Trophoblast cell (in vitro differentiated cells and primary cell): ENCODE measurements around the gene TRIM9. TPM values are rescaled to one million over a fixed set of nuclear protein-coding genes. Genes with fewer than 3 reads are reported as not detected.

Experiments used
- DNase-seq, 2 donors: peaks; one replicate each; pipeline ENCODE4 v3.0.0-alpha.2; 2016
- H2AFZ ChIP-seq: 2 replicates; pipeline ENCODE4 v1.6.1; 2013; ENCODE audit warnings: low read length, moderate library complexity, mild to moderate bottlenecking; ENCODE audit not compliant: insufficient read depth, poor library complexity
- H2AK5ac ChIP-seq: 2 replicates; pipeline ENCODE4 v1.6.1; 2013; ENCODE audit warnings: mild to moderate bottlenecking, low read length
- H2BK120ac ChIP-seq: 2 replicates; pipeline ENCODE4 v1.6.1; 2013; ENCODE audit warnings: low read length, mild to moderate bottlenecking, moderate library complexity; ENCODE audit not compliant: insufficient read depth, poor library complexity
- H2BK12ac ChIP-seq: 2 replicates; pipeline ENCODE4 v1.6.1; 2013; ENCODE audit warnings: mild to moderate bottlenecking, low read length, moderate library complexity
- H2BK5ac ChIP-seq: 2 replicates; pipeline ENCODE4 v1.6.1; 2013; ENCODE audit warnings: low read length, low read depth, moderate library complexity, mild to moderate bottlenecking; ENCODE audit not compliant: poor library complexity
- H3K14ac ChIP-seq: 2 replicates; pipeline ENCODE4 v1.6.1; 2013; ENCODE audit warnings: mild to moderate bottlenecking, low read length
- H3K18ac ChIP-seq: 2 replicates; pipeline ENCODE4 v1.6.1; 2013; ENCODE audit warnings: mild to moderate bottlenecking, low read length
- H3K23ac ChIP-seq: 2 replicates; pipeline ENCODE4 v1.6.1; 2013; ENCODE audit warnings: low read length
- H3K27ac ChIP-seq: 2 replicates; pipeline ENCODE4 v1.5.1; 2013; ENCODE audit warnings: low read depth, mild to moderate bottlenecking, inconsistent platforms, low read length, moderate library complexity
- H3K27me3 ChIP-seq: 2 replicates; pipeline ENCODE4 v1.6.1; 2013; ENCODE audit warnings: inconsistent platforms, mild to moderate bottlenecking, low read length, moderate library complexity; ENCODE audit not compliant: insufficient read depth
- H3K36me3 ChIP-seq, 2 experiments: 1 replicate in 1 of 2; 2 replicates in 1 of 2; pipeline ENCODE4 v1.6.1; 2013; ENCODE audit warnings: low read length in 2 of 2, mild to moderate bottlenecking in 2 of 2, moderate library complexity in 1 of 2; ENCODE audit not compliant: insufficient read depth in 2 of 2, control insufficient read depth in 1 of 2
- H3K4ac ChIP-seq: 2 replicates; pipeline ENCODE4 v1.6.1; 2013; ENCODE audit warnings: low read depth, mild to moderate bottlenecking, low read length, moderate library complexity
- H3K4me1 ChIP-seq, 2 experiments: 1 replicate in 1 of 2; 2 replicates in 1 of 2; pipeline ENCODE4 v1.6.1; 2013; ENCODE audit warnings: low read length in 2 of 2, mild to moderate bottlenecking in 2 of 2, moderate library complexity in 1 of 2; ENCODE audit not compliant: insufficient read depth in 2 of 2, control insufficient read depth in 1 of 2
- H3K4me2 ChIP-seq: 2 replicates; pipeline ENCODE4 v1.6.1; 2013; ENCODE audit warnings: inconsistent platforms, mild to moderate bottlenecking, low read length, moderate library complexity
- H3K4me3 ChIP-seq: 2 replicates; pipeline ENCODE4 v1.5.1; 2013; ENCODE audit warnings: mild to moderate bottlenecking, low read depth, low read length, inconsistent platforms
- H3K79me1 ChIP-seq: one replicate; pipeline ENCODE4 v1.6.1; 2013; ENCODE audit warnings: low read length
- H3K79me2 ChIP-seq: 2 replicates; pipeline ENCODE4 v1.6.1; 2013; ENCODE audit warnings: low read length, mild to moderate bottlenecking; ENCODE audit not compliant: control insufficient read depth, insufficient read depth, poor library complexity
- H3K9ac ChIP-seq: 2 replicates; pipeline ENCODE4 v1.6.1; 2013; ENCODE audit warnings: mild to moderate bottlenecking, low read length
- H3K9me3 ChIP-seq: 2 replicates; pipeline ENCODE4 v1.6.1; 2013; ENCODE audit warnings: low read depth, mild to moderate bottlenecking, control low read depth, inconsistent platforms, low read length; ENCODE audit not compliant: insufficient read depth
- H4K12ac ChIP-seq: 2 replicates; pipeline ENCODE4 v1.6.1; 2013; ENCODE audit warnings: low read depth, mild to moderate bottlenecking, low read length, moderate library complexity
- H4K8ac ChIP-seq: 2 replicates; pipeline ENCODE4 v1.6.1; 2013; ENCODE audit warnings: low read depth, mild to moderate bottlenecking, low read length, moderate library complexity
- H4K91ac ChIP-seq: one replicate; pipeline ENCODE4 v1.6.1; 2013; ENCODE audit warnings: low read depth, mild to moderate bottlenecking, low read length, moderate library complexity
- WGBS: extraction: QIAGEN DNeasy Blood & Tissue Kit; methylation state at CpG from one replicate; pipeline ENCODE4 v1.1.7; 2013; ENCODE audit warnings: missing lambda C conversion rate; ENCODE audit not compliant: insufficient read length, insufficient coverage; ENCODE audit errors: extremely low coverage; 5-methylcytosine and 5-hydroxymethylcytosine counted together
- polyA plus RNA-seq: library from polyadenylated mRNA; stranded (reverse); fragments of 200-250 nt; gene quantifications from 2 replicates; pipeline ENCODE4 v1.2.3, GENCODE V29; 2013

The TRIM9 gene
- polyA plus RNA-seq: 0.78 and 0.79 TPM in 2 replicates

- no peaks in the 10 kb centered on the region for H3K79me1 ChIP-seq
- peak within 1 kb of the TSS; percentile 77 for H3K4me3 ChIP-seq
- peaks cover 18 to 20% of the 10 kb centered on the region in 2 experiments for H3K4me1 ChIP-seq
- H3K4ac ChIP-seq: no peak within 1 kb of the TSS
- peak within 1 kb of the TSS; percentile 22 for H3K18ac ChIP-seq
- no peak within 1 kb of the TSS for H2AK5ac ChIP-seq
- no peak within 1 kb of the TSS for H3K9ac ChIP-seq
- WGBS: no CpG with 5 or more reads among the region's 83 CpGs
- H2BK120ac ChIP-seq: peak within 1 kb of the TSS; percentile 18
- peak within 1 kb of the TSS; percentile 25 for H4K8ac ChIP-seq
- peak within 1 kb of the TSS; percentile 84 for H3K4me2 ChIP-seq
- no peak within 1 kb of the TSS for H4K12ac ChIP-seq
- H2BK12ac ChIP-seq: no peak within 1 kb of the TSS
- peak; percentile 97 to 99 for DNase-seq
- no peak within 1 kb of the TSS for H3K23ac ChIP-seq
- no peaks in the 10 kb centered on the region for H3K79me2 ChIP-seq
- peaks cover 20% of the 10 kb centered on the region for H3K27me3 ChIP-seq
- peak within 1 kb of the TSS; percentile 25 for H4K91ac ChIP-seq
- H3K27ac ChIP-seq: no peak within 1 kb of the TSS
- H3K36me3 ChIP-seq: no peaks in the 10 kb centered on the region
- H2BK5ac ChIP-seq: peak within 1 kb of the TSS; percentile 18
- H3K14ac ChIP-seq: peak within 1 kb of the TSS; percentile 15
- H3K9me3 ChIP-seq: peaks cover 4% of the 10 kb centered on the region
- H2AFZ ChIP-seq: peak within 1 kb of the TSS; percentile 60
Measured at GRCh38 chr14:51094901-51095853, at the start of gene TRIM9. Gene TRIM9 (minus strand): TSS chr14:51095105. CDS start chr14:51094939, 166 bp downstream.

- Histone ChIP-seq H3K36me3 (no peaks in the 10 kb centered on the region), H2BK120ac (no peak overlapping the region), H3K23ac (no peak overlapping the region), H3K4ac (no peak overlapping the region), H3K14ac (no peak overlapping the region), H2AK5ac (no peak overlapping the region), H3K4me2 (no peak overlapping the region), H4K12ac (no peak overlapping the region), H3K4me1 (no peaks in the 10 kb centered on the region), H2BK5ac (no peak overlapping the region), H3K9ac (no peak overlapping the region), H3K4me3 (no peak overlapping the region), H3K27me3 (no peaks in the 10 kb centered on the region), H3K79me2 (no peaks in the 10 kb centered on the region), H3K18ac (no peak overlapping the region), H4K8ac (no peak overlapping the region), H3K79me1 (no peaks in the 10 kb centered on the region), H3K9me3 (no peaks in the 10 kb centered on the region), H2BK12ac (no peak overlapping the region), H4K91ac (no peak overlapping the region), H3K27ac (no peak overlapping the region), H2AFZ (no peak overlapping the region)
- DNase-seq: no peak
- WGBS: no CpG with 5 or more reads among the region's 4 CpGs
Measured at GRCh38 chr14:51140856-51141255, 46.0 kb upstream of the TRIM9 start.

GRCh38 chr14:51140338-51140737 is 45.4 kb upstream of the TRIM9 start:
- H2BK12ac ChIP-seq: no peak overlapping the region
- H3K79me1 ChIP-seq: no peaks in the 10 kb centered on the region
- no peak overlapping the region for H2AFZ ChIP-seq
- no peak overlapping the region for H2BK5ac ChIP-seq
- H3K9ac ChIP-seq: no peak overlapping the region
- H3K36me3 ChIP-seq: no peaks in the 10 kb centered on the region
- H3K4ac ChIP-seq: no peak overlapping the region
- H4K91ac ChIP-seq: no peak overlapping the region
- H3K4me1 ChIP-seq: no peaks in the 10 kb centered on the region
- H3K14ac ChIP-seq: no peak overlapping the region
- no peak overlapping the region for H2BK120ac ChIP-seq
- H4K8ac ChIP-seq: no peak overlapping the region
- H3K27me3 ChIP-seq: no peaks in the 10 kb centered on the region
- no peaks in the 10 kb centered on the region for H3K79me2 ChIP-seq
- no peak overlapping the region for H3K18ac ChIP-seq
- H3K23ac ChIP-seq: no peak overlapping the region
- H2AK5ac ChIP-seq: no peak overlapping the region
- no peak overlapping the region for H3K4me2 ChIP-seq
- DNase-seq: no peak
- no CpG with 5 or more reads among the region's 5 CpGs for WGBS
- H3K27ac ChIP-seq: no peak overlapping the region
- H3K9me3 ChIP-seq: no peaks in the 10 kb centered on the region
- no peak overlapping the region for H4K12ac ChIP-seq
- no peak overlapping the region for H3K4me3 ChIP-seq

GRCh38 chr14:51139121-51139681 is 44.3 kb upstream of the TRIM9 start:
- H3K79me2 ChIP-seq: no peaks in the 10 kb centered on the region
- H3K79me1 ChIP-seq: no peaks in the 10 kb centered on the region
- H2BK5ac ChIP-seq: no peak overlapping the region
- H2BK12ac ChIP-seq: no peak overlapping the region
- no peak overlapping the region for H3K9ac ChIP-seq
- no peak overlapping the region for H3K14ac ChIP-seq
- no peaks in the 10 kb centered on the region for H3K36me3 ChIP-seq
- no peak overlapping the region for H4K91ac ChIP-seq
- no peaks in the 10 kb centered on the region for H3K27me3 ChIP-seq
- no peak overlapping the region for H3K23ac ChIP-seq
- H3K18ac ChIP-seq: no peak overlapping the region
- H3K4ac ChIP-seq: no peak overlapping the region
- no peaks in the 10 kb centered on the region for H3K9me3 ChIP-seq
- no peak overlapping the region for H3K27ac ChIP-seq
- H2AFZ ChIP-seq: no peak overlapping the region
- DNase-seq: peak in 1 of 2 donors; percentile 83
- no peak overlapping the region for H2AK5ac ChIP-seq
- H2BK120ac ChIP-seq: no peak overlapping the region
- H3K4me2 ChIP-seq: no peak overlapping the region
- no peak overlapping the region for H4K8ac ChIP-seq
- no peak overlapping the region for H4K12ac ChIP-seq
- H3K4me3 ChIP-seq: no peak overlapping the region
- WGBS: no CpG with 5 or more reads among the region's 6 CpGs
- H3K4me1 ChIP-seq: no peaks in the 10 kb centered on the region
